DND-41 (cell line): ENCODE measurements around the gene HCN4.

Source experiments
- ATAC-seq: fragments of 200-7000 bp; cut with Tn5 transposase; 3 replicates; pipeline ENCODE4 v1.9.1; 2021; ENCODE audit warnings: low read depth; ENCODE audit not compliant: insufficient read depth
- DNase-seq: peaks from one replicate; pipeline ENCODE4 v3.0.0-alpha.2; 2020
- H2AFZ ChIP-seq: 2 replicates; pipeline ENCODE4 v1.6.0; 2012; ENCODE audit warnings: low read depth, low read length
- H3K27ac ChIP-seq: 2 replicates; pipeline ENCODE4 v1.5.1; 2012; ENCODE audit warnings: low read length, inconsistent platforms
- H3K27me3 ChIP-seq: fragments of 200-600 bp; sonication (generic); 2 replicates; pipeline ENCODE4 v1.6.0; 2012; ENCODE audit warnings: low read length, mild to moderate bottlenecking, inconsistent platforms; ENCODE audit not compliant: insufficient read depth, poor library complexity
- H3K36me3 ChIP-seq: 2 replicates; pipeline ENCODE4 v1.5.1; 2012; ENCODE audit warnings: low read length, inconsistent platforms; ENCODE audit not compliant: insufficient read depth
- H3K4me1 ChIP-seq: 2 replicates; pipeline ENCODE4 v1.5.1; 2012; ENCODE audit warnings: mild to moderate bottlenecking, low read length; ENCODE audit not compliant: insufficient read depth
- H3K4me2 ChIP-seq: 2 replicates; pipeline ENCODE4 v1.6.0; 2012; ENCODE audit warnings: mild to moderate bottlenecking, moderate library complexity, low read length, inconsistent platforms; ENCODE audit not compliant: insufficient read depth
- H3K4me3 ChIP-seq, 2 experiments: fragments of 200-600 bp in 1 of 2; shearing (Covaris generic) in 1 of 2; 2 replicates each; pipeline ENCODE4 v1.5.1; 2012 to 2016; ENCODE audit warnings: inconsistent platforms in 2 of 2, low read length in 2 of 2, mild to moderate bottlenecking in 2 of 2, low read depth in 1 of 2, moderate library complexity in 1 of 2
- H3K79me2 ChIP-seq: 2 replicates; pipeline ENCODE4 v1.6.0; 2012; ENCODE audit warnings: low read length, inconsistent platforms; ENCODE audit not compliant: insufficient read depth
- H3K9ac ChIP-seq: 2 replicates; pipeline ENCODE4 v1.6.0; 2012; ENCODE audit warnings: low read depth, mild to moderate bottlenecking, inconsistent platforms, low read length, moderate library complexity
- H3K9me3 ChIP-seq: 2 replicates; pipeline ENCODE4 v1.5.1; 2012; ENCODE audit warnings: low read length, moderate library complexity, mild to moderate bottlenecking, inconsistent platforms; ENCODE audit not compliant: insufficient read depth, severe bottlenecking
- H4K20me1 ChIP-seq: 2 replicates; pipeline ENCODE4 v1.6.0; 2012; ENCODE audit warnings: low read length; ENCODE audit not compliant: insufficient read depth
- CTCF ChIP-seq: IDR thresholded peaks from 2 replicates; pipeline ENCODE4 v1.5.1; 2012; ENCODE audit warnings: borderline replicate concordance, low read length, moderate library complexity, mild to moderate bottlenecking; ENCODE audit not compliant: poor library complexity, severe bottlenecking; ENCODE audit errors: extremely low read depth
- EZH2 ChIP-seq: IDR thresholded peaks from 3 replicates; pipeline ENCODE4 v1.6.1; 2012; ENCODE audit warnings: borderline replicate concordance, low read depth, mild to moderate bottlenecking, moderate library complexity, low read length, inconsistent platforms; ENCODE audit not compliant: severe bottlenecking

Gene HCN4

GRCh38 chr15:73366766-73367623, 1.8 kb downstream of the HCN4 start:
- Histone ChIP-seq H2AFZ (no peak overlapping the region), H4K20me1 (no peaks in the 10 kb centered on the region), H3K79me2 (no peaks in the 10 kb centered on the region), H3K9me3 (no peaks in the 10 kb centered on the region), H3K27me3 (peaks cover 10% of the 10 kb centered on the region), H3K9ac (no peak overlapping the region), H3K4me1 (no peaks in the 10 kb centered on the region), H3K4me3 (no peak overlapping the region), H3K4me2 (no peak overlapping the region), H3K36me3 (no peaks in the 10 kb centered on the region), H3K27ac (no peak overlapping the region)
- DNase-seq (no peak), ATAC-seq (no peak)
- no peak for TF ChIP-seq EZH2
- TF ChIP-seq CTCF: no peak

GRCh38 chr15:73364070-73364469, 4.7 kb downstream of the HCN4 start:
- H3K79me2 ChIP-seq: no peaks in the 10 kb centered on the region
- no peaks in the 10 kb centered on the region for H3K9me3 ChIP-seq
- ATAC-seq (no peak), DNase-seq (no peak)
- H3K27me3 ChIP-seq: peaks cover 14% of the 10 kb centered on the region
- no peak overlapping the region for H3K9ac ChIP-seq
- no peak overlapping the region for H3K4me2 ChIP-seq
- TF ChIP-seq CTCF (no peak), EZH2 (no peak)
- no peak overlapping the region for H3K4me3 ChIP-seq
- H3K36me3 ChIP-seq: no peaks in the 10 kb centered on the region
- no peak overlapping the region for H3K27ac ChIP-seq
- H3K4me1 ChIP-seq: no peaks in the 10 kb centered on the region
- no peaks in the 10 kb centered on the region for H4K20me1 ChIP-seq
- H2AFZ ChIP-seq: no peak overlapping the region

GRCh38 chr15:73362900-73363299, 5.9 kb downstream of the HCN4 start:
- ATAC-seq (no peak), DNase-seq (no peak)
- Histone ChIP-seq H3K4me1 (no peaks in the 10 kb centered on the region), H3K27me3 (peaks cover 17% of the 10 kb centered on the region), H3K79me2 (no peaks in the 10 kb centered on the region), H4K20me1 (no peaks in the 10 kb centered on the region), H3K4me3 (no peak overlapping the region), H3K36me3 (no peaks in the 10 kb centered on the region), H3K9me3 (no peaks in the 10 kb centered on the region), H2AFZ (no peak overlapping the region), H3K9ac (no peak overlapping the region), H3K27ac (no peak overlapping the region), H3K4me2 (no peak overlapping the region)
- TF ChIP-seq CTCF: no peak
- no peak for TF ChIP-seq EZH2
